Measurements from ENCODE around the gene RABGAP1.

Gene RABGAP1

GRCh38 chr9:123115146-123115913 lies 174.5 kb downstream of the RABGAP1 start:
- no peak for DNase-seq

- DNase-seq = no peak
Observed at GRCh38 chr9:123116036-123116435, 175.2 kb downstream of the RABGAP1 start.

GRCh38 chr9:123119566-123119965 lies 178.7 kb downstream of the RABGAP1 start:
- DNase-seq = no peak

GRCh38 chr9:123120131-123120530 lies 179.3 kb downstream of the RABGAP1 start:
- no peak for DNase-seq

GRCh38 chr9:123120953-123121352 lies 180.1 kb downstream of the RABGAP1 start:
- DNase-seq = no peak

- no peak for DNase-seq
Observed at GRCh38 chr9:123121457-123121856, 180.6 kb downstream of the RABGAP1 start.

GRCh38 chr9:123127512-123128075 lies 186.8 kb downstream of the RABGAP1 start:
- DNase-seq = no peak

- DNase-seq = no peak
Observed at GRCh38 chr9:123128591-123128990, 187.8 kb downstream of the RABGAP1 start.

- no peak for DNase-seq
Observed at GRCh38 chr9:123129423-123129822, 188.6 kb downstream of the RABGAP1 start.

- no peak for DNase-seq
Observed at GRCh38 chr9:123131258-123131657, 190.4 kb downstream of the RABGAP1 start.

GRCh38 chr9:123131993-123132392 lies 191.2 kb downstream of the RABGAP1 start:
- no peak for DNase-seq

GRCh38 chr9:123132696-123133095 lies 191.9 kb downstream of the RABGAP1 start:
- DNase-seq = no peak

- no peak for DNase-seq
Observed at GRCh38 chr9:123135430-123135829, 194.6 kb downstream of the RABGAP1 start.

- no peak for DNase-seq
Observed at GRCh38 chr9:123138163-123138562, 197.3 kb downstream of the RABGAP1 start.

- no peak for DNase-seq
Observed at GRCh38 chr9:123149067-123149466, 208.2 kb downstream of the RABGAP1 start.

- DNase-seq = no peak
Observed at GRCh38 chr9:123150708-123151503, 210.1 kb downstream of the RABGAP1 start.

Data from NK-92 treated with Interleukin-12 subunit alpha and Interleukin-12 subunit beta, amount 100 ng/mL, for 24 hours (cell line).